ENCODE data around the gene ADGRG1.
"Not testable (repeated sequence)": the region's sequence is repeated elsewhere in the genome, so short reads cannot be mapped to it uniquely, and the experiment has no call there.

The ADGRG1 gene

DNA sequence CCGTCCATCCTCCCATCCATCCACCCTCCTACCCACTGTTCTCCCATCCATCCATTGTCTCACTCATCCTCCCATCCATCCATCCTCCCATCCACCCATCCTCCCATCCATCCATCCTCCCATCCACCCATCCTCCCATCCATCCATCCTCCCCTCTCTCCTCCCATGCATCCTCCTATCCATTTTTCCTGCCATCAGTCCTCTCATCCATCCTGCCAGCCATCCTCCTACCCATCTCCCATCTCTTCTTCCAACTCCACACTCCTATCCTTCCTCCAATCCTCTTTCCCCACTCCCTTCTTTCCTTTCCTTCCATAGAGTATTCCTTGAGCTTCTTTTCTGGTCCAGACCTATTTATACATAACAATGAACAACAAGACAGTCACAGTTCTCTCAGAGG is 78.3 kb downstream of the ADGRG1 start:
- in situ Hi-C loops (cut with MboI; ENCODE audit: low pct_unique_long_range_greater_than_20kb, low sequenced_read_pairs, unreplicated experiment), result no loop called here
- no peak for DNase-seq (ENCODE audit: low spot score)
- TF ChIP-seq CTCF (IDR thresholded peaks at IDR 0.05; ENCODE audit: extremely low read depth, insufficient read depth, missing control alignments), result no peak

GRCh38 chr16:57707331-57707730 is 78.9 kb downstream of the ADGRG1 start:
- no peak for DNase-seq (ENCODE audit: low spot score)
- no peak for TF ChIP-seq CTCF (IDR thresholded peaks at IDR 0.05; ENCODE audit: extremely low read depth, insufficient read depth, missing control alignments)
- in situ Hi-C loops (cut with MboI; ENCODE audit: low pct_unique_long_range_greater_than_20kb, low sequenced_read_pairs, unreplicated experiment), result no loop called here

GRCh38 chr16:57708168-57708567 is 79.7 kb downstream of the ADGRG1 start:
- in situ Hi-C loops (cut with MboI; ENCODE audit: low pct_unique_long_range_greater_than_20kb, low sequenced_read_pairs, unreplicated experiment), result no loop called here
- TF ChIP-seq CTCF (IDR thresholded peaks at IDR 0.05; ENCODE audit: extremely low read depth, insufficient read depth, missing control alignments), result no peak
- DNase-seq (ENCODE audit: low spot score), result no peak

- in situ Hi-C loops (cut with MboI; ENCODE audit: low pct_unique_long_range_greater_than_20kb, low sequenced_read_pairs, unreplicated experiment), result no loop called here
- no peak for DNase-seq (ENCODE audit: low spot score)
- no peak for TF ChIP-seq CTCF (IDR thresholded peaks at IDR 0.05; ENCODE audit: extremely low read depth, insufficient read depth, missing control alignments)
Measured at GRCh38 chr16:57709663-57710062, 81.2 kb downstream of the ADGRG1 start.

- TF ChIP-seq CTCF (IDR thresholded peaks at IDR 0.05; ENCODE audit: extremely low read depth, insufficient read depth, missing control alignments), result no peak
- DNase-seq (ENCODE audit: low spot score), result no peak
- in situ Hi-C loops (cut with MboI; ENCODE audit: low pct_unique_long_range_greater_than_20kb, low sequenced_read_pairs, unreplicated experiment), result no loop called here
Measured at GRCh38 chr16:57711346-57711745, 82.9 kb downstream of the ADGRG1 start.

DNA sequence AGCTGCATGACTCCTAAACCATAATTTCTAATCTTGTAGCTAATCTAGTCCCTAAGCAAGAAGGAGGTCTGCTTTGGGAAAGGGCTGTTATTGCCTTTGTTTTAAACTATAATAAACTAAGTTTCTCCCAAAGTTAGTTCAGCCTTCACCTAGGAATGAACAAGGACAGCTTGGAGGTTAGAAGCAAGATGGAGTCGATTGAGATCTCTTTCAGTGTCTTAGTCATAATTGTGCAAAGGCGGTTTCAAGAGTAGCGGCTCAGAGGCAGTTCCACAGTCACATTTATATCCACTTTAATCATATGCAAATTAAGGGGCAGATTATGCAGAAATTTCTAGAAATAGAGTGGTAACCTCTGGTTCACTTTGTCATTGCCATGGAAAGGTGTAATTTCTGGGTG is 83.6 kb downstream of the ADGRG1 start:
- no peak for TF ChIP-seq CTCF (IDR thresholded peaks at IDR 0.05; ENCODE audit: extremely low read depth, insufficient read depth, missing control alignments)
- in situ Hi-C loops (cut with MboI; ENCODE audit: low pct_unique_long_range_greater_than_20kb, low sequenced_read_pairs, unreplicated experiment), result no loop called here
- DNase-seq (ENCODE audit: low spot score), result no peak

DNA sequence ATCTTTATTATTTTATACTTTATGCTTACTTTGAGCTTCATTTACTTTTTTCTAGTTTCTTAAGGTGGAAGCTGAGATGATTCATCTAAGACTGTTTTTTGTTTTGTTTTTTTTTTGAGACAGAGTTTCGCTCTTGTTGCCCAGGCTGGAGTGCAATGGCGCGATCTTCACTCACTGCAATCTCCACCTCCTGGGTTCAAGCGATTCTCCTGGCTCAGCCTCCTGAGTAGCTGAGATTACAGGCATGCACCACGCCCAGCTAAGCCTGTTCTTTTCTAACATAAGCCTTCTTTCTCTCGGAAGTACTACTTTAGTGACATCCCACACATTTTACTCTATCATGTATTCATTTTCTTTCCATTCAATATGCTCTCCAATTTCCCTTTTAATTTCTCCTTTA is 84.1 kb downstream of the ADGRG1 start:
- in situ Hi-C loops (cut with MboI; ENCODE audit: low pct_unique_long_range_greater_than_20kb, low sequenced_read_pairs, unreplicated experiment); DNase-seq (ENCODE audit: low spot score): not testable (repeated sequence)

All from GM13977 (cell line).